DND-41 (cell line): ENCODE data around the gene ST6GALNAC6.

ENCODE experiments used
- CTCF ChIP-seq: IDR thresholded peaks from 2 replicates; pipeline ENCODE4 v1.5.1; 2012; ENCODE audit warnings: borderline replicate concordance, low read length, moderate library complexity, mild to moderate bottlenecking; ENCODE audit not compliant: poor library complexity, severe bottlenecking; ENCODE audit errors: extremely low read depth
- EZH2 ChIP-seq: IDR thresholded peaks from 3 replicates; pipeline ENCODE4 v1.6.1; 2012; ENCODE audit warnings: borderline replicate concordance, low read depth, mild to moderate bottlenecking, moderate library complexity, low read length, inconsistent platforms; ENCODE audit not compliant: severe bottlenecking

GRCh38 chr9:127899128-127899943 lies at the start of gene ST6GALNAC6:
- TF ChIP-seq CTCF (peak; percentile 4), EZH2 (no peak)
